Duodenal mucosa (tissue), 2 donors: ENCODE results near the gene SOX21.

Experiments
- H3K27ac ChIP-seq: one replicate; pipeline ENCODE4 v1.7.0; 2013; ENCODE audit warnings: low read depth, low read length
- H3K27me3 ChIP-seq, 2 donors: one replicate each; pipeline ENCODE4 v1.7.0; 2013; ENCODE audit warnings: low read length in 2 of 2, control low read depth in 1 of 2; ENCODE audit not compliant: insufficient read depth in 2 of 2, control insufficient read depth in 1 of 2
- H3K36me3 ChIP-seq, 2 donors: one replicate each; pipeline ENCODE4 v1.7.0; 2013; ENCODE audit warnings: low read length in 2 of 2, control low read depth in 1 of 2; ENCODE audit not compliant: insufficient read depth in 2 of 2, control insufficient read depth in 1 of 2
- H3K4me1 ChIP-seq, 2 donors: one replicate each; pipeline ENCODE4 v1.7.0; 2013; ENCODE audit warnings: low read length in 2 of 2, control low read depth in 1 of 2; ENCODE audit not compliant: insufficient read depth in 2 of 2, control insufficient read depth in 1 of 2
- H3K4me3 ChIP-seq, 2 donors: one replicate each; pipeline ENCODE4 v1.7.0; 2013; ENCODE audit warnings: low read length in 2 of 2, low read depth in 1 of 2
- H3K9ac ChIP-seq, 2 donors: one replicate each; pipeline ENCODE4 v1.7.0; 2013; ENCODE audit warnings: low read length in 2 of 2, low read depth in 1 of 2
- H3K9me3 ChIP-seq, 2 donors: one replicate each; pipeline ENCODE4 v1.7.0; 2013; ENCODE audit warnings: low read length in 2 of 2, control low read depth in 1 of 2; ENCODE audit not compliant: control insufficient read depth in 1 of 2

Gene SOX21

GRCh38 chr13:94709001-94709834 is 3.1 kb downstream of the SOX21 start:
- peaks cover 4 to 16% of the 10 kb centered on the region in 2 donors for H3K4me1 ChIP-seq
- no peak overlapping the region for H3K4me3 ChIP-seq
- no peak overlapping the region for H3K27ac ChIP-seq
- H3K27me3 ChIP-seq = peaks cover 75 to 89% of the 10 kb centered on the region in 2 donors
- H3K36me3 ChIP-seq = no peaks in the 10 kb centered on the region
- no peaks in the 10 kb centered on the region for H3K9me3 ChIP-seq
- H3K9ac ChIP-seq = no peak overlapping the region

DNA sequence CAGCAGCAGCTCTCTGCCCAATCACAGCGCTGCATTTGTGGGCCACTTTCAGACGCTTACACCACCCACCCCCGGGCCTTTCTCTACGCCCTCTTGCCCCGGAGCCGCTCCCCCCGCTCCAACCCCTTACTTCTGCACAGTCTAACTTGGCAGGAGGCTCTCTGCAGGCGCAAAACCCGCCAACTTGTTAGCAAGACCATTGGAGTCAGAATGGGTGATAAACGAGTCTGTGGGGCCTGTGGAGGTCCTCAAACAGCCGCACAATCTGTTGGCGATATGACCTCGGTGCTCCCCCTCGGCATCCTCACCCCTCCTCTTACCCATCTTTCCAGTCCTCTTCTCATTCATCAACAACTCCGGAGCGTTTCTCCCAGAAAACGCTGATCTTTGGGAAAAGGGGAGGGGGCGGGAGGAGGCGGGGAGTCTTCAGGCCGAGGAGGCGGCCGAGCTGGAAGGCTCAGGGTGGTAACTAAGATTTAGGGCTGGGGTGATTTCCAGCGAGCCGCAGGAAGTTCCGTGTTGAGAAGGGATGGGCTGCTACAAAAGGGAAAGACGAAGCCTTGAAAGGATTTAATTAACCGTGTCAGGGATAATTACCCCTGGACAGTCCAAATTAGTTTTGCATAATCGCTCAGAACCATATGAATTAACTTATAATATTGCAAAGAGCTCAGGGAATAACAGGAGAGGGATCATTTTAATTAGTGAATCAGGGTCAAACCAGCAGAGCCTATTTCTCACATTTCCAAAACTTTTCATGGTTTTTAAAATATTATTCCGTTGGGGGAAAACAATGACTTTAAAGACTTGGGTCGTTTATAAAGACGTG is 4.1 kb downstream of the SOX21 start:
- no peaks in the 10 kb centered on the region for H3K9me3 ChIP-seq
- H3K4me3 ChIP-seq = no peak overlapping the region
- peaks cover 78 to 91% of the 10 kb centered on the region in 2 donors for H3K27me3 ChIP-seq
- peaks cover 4 to 16% of the 10 kb centered on the region in 2 donors for H3K4me1 ChIP-seq
- no peak overlapping the region for H3K27ac ChIP-seq
- H3K36me3 ChIP-seq = no peaks in the 10 kb centered on the region
- no peak overlapping the region for H3K9ac ChIP-seq

DNA sequence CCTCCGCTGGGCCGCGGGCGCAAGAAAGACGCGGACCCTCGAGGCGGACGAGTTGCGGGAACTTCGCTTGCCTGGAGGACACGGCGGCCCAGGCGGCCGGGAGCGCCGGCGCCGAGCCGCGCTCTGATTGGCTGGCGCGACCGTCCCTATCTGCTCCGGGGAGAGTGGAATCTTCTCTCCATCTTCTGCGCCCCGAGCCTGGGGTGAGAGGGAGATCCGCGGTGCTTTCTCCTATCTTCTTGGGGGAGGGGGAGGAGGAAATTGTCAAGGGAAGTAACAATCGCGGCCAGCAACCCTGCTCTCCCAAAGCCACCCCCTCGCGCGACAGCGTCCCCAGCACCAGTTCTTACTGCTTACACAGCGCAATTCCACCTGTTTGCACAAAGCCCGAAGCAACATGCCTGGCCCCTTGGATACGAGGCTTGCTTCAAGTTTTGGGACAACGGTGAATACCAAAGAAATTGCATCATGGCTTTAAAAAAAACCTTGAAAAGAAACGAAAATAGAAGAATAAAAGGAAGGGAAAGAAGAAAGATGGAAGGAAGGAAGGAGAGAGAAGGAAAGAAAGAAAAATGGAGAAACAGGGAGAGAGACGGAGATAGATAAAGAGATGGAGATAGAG is 4.8 kb downstream of the SOX21 start:
- Histone ChIP-seq H3K9me3 (no peaks in the 10 kb centered on the region), H3K4me3 (no peak overlapping the region), H3K9ac (no peak overlapping the region), H3K27me3 (peaks cover 81 to 95% of the 10 kb centered on the region in 2 donors), H3K27ac (no peak overlapping the region), H3K4me1 (peaks cover 4 to 13% of the 10 kb centered on the region in 2 donors), H3K36me3 (no peaks in the 10 kb centered on the region)

- Histone ChIP-seq H3K27ac (no peak overlapping the region), H3K4me3 (no peak overlapping the region)
Observed at GRCh38 chr13:94706843-94707399, 5.4 kb downstream of the SOX21 start.

DNA sequence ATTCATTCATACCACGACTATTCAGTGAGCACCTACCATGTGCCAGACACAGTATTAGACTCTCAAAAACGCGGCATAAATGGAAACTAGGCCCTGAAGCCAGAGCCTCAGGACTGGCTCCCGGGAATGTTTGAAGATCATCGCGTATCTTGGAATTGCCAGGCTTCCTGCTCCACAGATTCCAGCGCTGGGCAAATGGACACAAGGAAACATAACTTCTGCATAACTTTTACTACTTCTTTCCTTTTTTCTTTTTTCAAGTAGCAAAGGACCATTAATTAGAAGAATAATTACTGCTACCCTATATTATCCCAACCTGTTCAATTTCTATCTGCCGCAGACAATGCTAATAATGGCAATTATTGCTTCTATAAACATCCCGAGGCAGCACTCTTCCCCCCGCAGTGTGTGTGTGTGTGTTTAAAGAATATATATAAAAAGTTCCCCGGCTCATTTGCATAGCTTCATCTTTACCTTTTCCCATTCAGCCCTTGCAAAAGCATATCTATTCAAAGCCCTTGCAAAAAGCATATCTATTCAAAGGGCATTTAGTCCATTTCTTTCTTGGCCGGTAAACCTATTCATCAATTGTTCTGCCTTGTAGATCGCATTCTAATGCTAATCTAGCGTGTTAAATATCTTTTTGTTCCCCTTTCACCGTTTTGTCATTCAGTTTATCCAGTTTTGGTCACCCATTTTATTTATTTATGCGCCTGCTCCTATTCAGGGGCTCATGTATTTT is 6.1 kb downstream of the SOX21 start:
- no peak overlapping the region for H3K9ac ChIP-seq
- H3K36me3 ChIP-seq = no peaks in the 10 kb centered on the region
- H3K4me3 ChIP-seq = no peak overlapping the region
- peaks cover 4 to 10% of the 10 kb centered on the region in 2 donors for H3K4me1 ChIP-seq
- H3K9me3 ChIP-seq = no peaks in the 10 kb centered on the region
- peaks cover 87 to 98% of the 10 kb centered on the region in 2 donors for H3K27me3 ChIP-seq
- H3K27ac ChIP-seq = no peak overlapping the region

More at GRCh38 chr13:94706843-94707399, 5.4 kb downstream of the SOX21 start:
- Histone ChIP-seq H3K36me3 (no peaks in the 10 kb centered on the region), H3K4me1 (peaks cover 4 to 10% of the 10 kb centered on the region in 2 donors), H3K9me3 (no peaks in the 10 kb centered on the region), H3K9ac (no peak overlapping the region), H3K27me3 (peaks cover 82 to 95% of the 10 kb centered on the region in 2 donors)

DNA sequence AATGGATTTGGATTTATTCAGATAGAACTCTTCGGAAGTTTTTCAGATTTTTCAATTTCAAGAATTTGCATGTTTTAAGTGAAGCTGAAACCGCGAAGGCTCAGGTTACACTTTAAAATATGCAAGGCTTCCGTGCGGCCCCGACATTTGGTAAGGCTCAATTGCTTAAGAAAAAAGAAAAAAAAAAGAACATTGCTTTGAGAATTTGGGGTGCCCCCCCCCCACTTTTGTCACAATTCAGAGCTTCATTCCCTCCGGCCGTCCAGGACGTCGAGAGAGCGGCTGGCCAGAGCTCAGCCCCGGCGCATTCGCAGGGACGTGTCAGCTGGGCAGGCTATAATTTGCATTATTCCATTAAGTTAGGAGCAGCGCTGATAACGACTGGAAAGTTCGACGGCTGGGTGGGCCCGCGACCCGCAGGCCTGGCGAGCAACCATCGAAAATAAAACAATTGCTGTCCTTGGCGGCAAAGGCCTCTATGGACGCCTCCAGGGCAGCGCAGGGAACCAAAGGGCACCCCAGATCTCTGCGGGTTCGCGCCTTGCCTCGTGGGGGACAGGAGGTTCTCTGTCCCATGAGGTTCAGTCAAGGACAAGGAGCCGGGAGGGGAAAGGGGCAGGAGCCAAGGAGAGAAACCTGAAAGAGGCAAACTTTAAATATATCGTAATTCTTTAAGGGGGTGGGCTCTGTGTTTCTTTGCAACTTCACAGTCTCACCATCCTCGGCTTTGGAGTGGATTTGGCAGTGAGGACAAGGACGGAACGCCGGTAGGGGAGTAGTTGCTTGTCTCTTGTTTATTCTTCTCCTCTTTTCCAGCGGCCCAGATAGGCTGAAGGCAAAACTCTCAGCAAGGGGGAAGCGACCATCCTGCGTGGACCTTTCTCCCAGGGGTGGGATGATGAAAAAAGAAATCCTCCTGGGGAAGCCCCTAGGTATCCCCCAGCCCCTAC is 7.0 kb downstream of the SOX21 start:
- H3K9me3 ChIP-seq = no peaks in the 10 kb centered on the region
- no peaks in the 10 kb centered on the region for H3K36me3 ChIP-seq
- peaks cover 84 to 99% of the 10 kb centered on the region in 2 donors for H3K27me3 ChIP-seq
- peaks cover 0 to 3% of the 10 kb centered on the region in 2 donors for H3K4me1 ChIP-seq
- no peak overlapping the region for H3K4me3 ChIP-seq
- H3K9ac ChIP-seq = no peak overlapping the region
- H3K27ac ChIP-seq = no peak overlapping the region

- Histone ChIP-seq H3K4me1 (no peaks in the 10 kb centered on the region), H3K27ac (no peak overlapping the region), H3K4me3 (no peak overlapping the region), H3K27me3 (peaks cover 87 to 99% of the 10 kb centered on the region in 2 donors), H3K9me3 (no peaks in the 10 kb centered on the region), H3K36me3 (no peaks in the 10 kb centered on the region), H3K9ac (no peak overlapping the region)
Observed at GRCh38 chr13:94704377-94705080, 7.8 kb downstream of the SOX21 start.

DNA sequence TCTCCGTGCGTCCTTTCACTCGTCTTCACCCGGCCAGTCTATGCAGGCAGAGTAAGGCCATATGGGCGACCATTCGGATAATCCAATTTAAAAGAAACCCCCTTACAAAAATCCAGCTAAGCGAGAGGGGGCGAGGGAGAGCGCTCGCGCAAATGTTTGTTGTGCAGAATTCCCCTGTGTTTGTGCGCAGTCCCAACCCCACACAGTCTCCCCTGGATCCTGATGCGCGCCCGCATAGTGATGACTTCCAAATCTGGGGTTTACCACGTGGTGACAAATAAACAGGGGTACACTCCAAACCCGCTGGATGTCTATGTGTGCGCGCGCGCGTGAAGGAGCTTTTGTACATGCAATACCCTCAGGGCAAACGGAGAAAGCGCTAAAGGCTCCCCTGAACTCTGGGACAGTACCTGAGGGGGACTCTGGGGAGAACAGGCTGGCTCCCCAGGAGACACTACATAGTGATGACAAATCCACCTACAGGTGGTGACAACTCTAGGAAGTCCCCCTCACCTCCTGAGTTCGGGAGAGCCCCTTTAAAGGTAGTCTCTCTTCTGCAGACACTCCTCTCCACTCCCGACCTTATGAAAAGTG is 8.5 kb downstream of the SOX21 start:
- no peak overlapping the region for H3K4me3 ChIP-seq
- H3K36me3 ChIP-seq = no peaks in the 10 kb centered on the region
- no peak overlapping the region for H3K27ac ChIP-seq
- H3K9ac ChIP-seq = no peak overlapping the region
- no peaks in the 10 kb centered on the region for H3K9me3 ChIP-seq
- H3K27me3 ChIP-seq = peaks cover 80 to 93% of the 10 kb centered on the region in 2 donors
- no peaks in the 10 kb centered on the region for H3K4me1 ChIP-seq
